Ovary (tissue), 9 donors: ENCODE data around the gene RPTOR. TPM values are rescaled to one million over a fixed set of nuclear protein-coding genes. Genes with fewer than 3 reads are reported as not detected.

ENCODE experiments used
- DNase-seq, 5 donors: peaks; one replicate each; pipeline ENCODE4 v3.0.0-alpha.2; 2019 to 2020
- H3K27ac ChIP-seq, 2 donors: fragments of 200-600 bp; one replicate each; pipeline versions ENCODE4 v1.5.1 to v1.8.0; 2019 to 2022
- H3K27me3 ChIP-seq: fragments of 200-600 bp; one replicate; pipeline ENCODE4 v1.8.0; 2022
- H3K36me3 ChIP-seq: fragments of 200-600 bp; sonication (generic); one replicate; pipeline ENCODE4 v1.5.1; 2019
- H3K4me1 ChIP-seq: one replicate; pipeline ENCODE4 v1.8.1; 2013; ENCODE audit warnings: mild to moderate bottlenecking, moderate library complexity; ENCODE audit not compliant: insufficient read depth
- H3K4me3 ChIP-seq: fragments of 200-600 bp; sonication (generic); one replicate; pipeline ENCODE4 v1.5.1; 2017
- H3K9me3 ChIP-seq, 2 donors: fragments of 200-600 bp in 1 of 2; sonication (generic) in 1 of 2; one replicate each; pipeline versions ENCODE4 v1.5.1 to v1.8.1; 2013 to 2019; ENCODE audit warnings: mild to moderate bottlenecking in 1 of 2, moderate library complexity in 1 of 2
- CTCF ChIP-seq, 3 donors: fragments of 450-650 bp in 2 of 3; fragments of 200-600 bp in 1 of 3; IDR thresholded peaks; one replicate each; pipeline versions ENCODE4 v1.5.1 to v1.8.0; 2016 to 2022; ENCODE audit warnings: antibody characterized with exemption in 3 of 3, mild to moderate bottlenecking in 1 of 3
- EP300 ChIP-seq: sonication (generic); formaldehyde crosslinking; IDR thresholded peaks from one replicate; pipeline ENCODE4 v1.6.1; 2017; ENCODE audit warnings: antibody characterized with exemption
- POLR2A ChIP-seq: fragments of 450-650 bp; IDR thresholded peaks from one replicate; pipeline ENCODE4 v1.6.1; 2017; ENCODE audit warnings: antibody characterized with exemption, mild to moderate bottlenecking, moderate library complexity
- WGBS, 3 donors: extraction: QIAGEN DNeasy Blood & Tissue Kit in 1 of 3; methylation state at CpG; one replicate each; pipeline versions ENCODE4 v1.1.5 to v1.1.7; 2013 to 2017; 5-methylcytosine and 5-hydroxymethylcytosine counted together
- intact Hi-C, 4 donors: fragments of 100-400 bp; cut with DNase I; formaldehyde crosslinking; loops; one replicate each; pipeline versions ENCODE4 v1.11.0 to v1.15.1; 2022 to 2023
- polyA plus RNA-seq, 2 donors: library from polyadenylated mRNA; stranded (reverse); fragments of 200-250 nt in 1 of 2; fragments of 350-450 nt in 1 of 2; fragmentation: Illumina TruSeq in 1 of 2; extraction: RNeasy Lipid Tissue Mini Kit (QIAGEN cat#74804) in 1 of 2; gene quantifications; one replicate each; pipeline ENCODE4 v1.2.3, GENCODE V29; 2013 to 2014
- total RNA-seq, 7 donors: library from RNA; depleted of rRNA in 2 of 7; stranded (reverse); fragments of >200 nt in 2 of 7; fragmentation: NEBNext Ultra II Directional in 3 of 7; extraction: Animal tissue kit (Norgen Biotek cat#: 25700) in 3 of 7; gene quantifications; one replicate each; pipeline versions ENCODE4 v1.1.0 to v1.2.4, GENCODE V29; 2016 to 2023
- donor health status: DM: no; HTN: no; CAD: no; lungs with moderate emphysema.
- donor health status: DM: no; HTN: no; CAD: no.
- donor health status: Bipolar disorder and iron deficiency.
- donor health status: DM: yes; HTN: yes; CAD: no.
- donor health status: DM: no; HTN: no; CAD: no.
- donor health status: DM: yes; HTN: yes; CAD: no.

Gene RPTOR
- total and polyA plus RNA-seq, 9 donors, result 11.1 to 41.9 (median 27.9) TPM

DNA sequence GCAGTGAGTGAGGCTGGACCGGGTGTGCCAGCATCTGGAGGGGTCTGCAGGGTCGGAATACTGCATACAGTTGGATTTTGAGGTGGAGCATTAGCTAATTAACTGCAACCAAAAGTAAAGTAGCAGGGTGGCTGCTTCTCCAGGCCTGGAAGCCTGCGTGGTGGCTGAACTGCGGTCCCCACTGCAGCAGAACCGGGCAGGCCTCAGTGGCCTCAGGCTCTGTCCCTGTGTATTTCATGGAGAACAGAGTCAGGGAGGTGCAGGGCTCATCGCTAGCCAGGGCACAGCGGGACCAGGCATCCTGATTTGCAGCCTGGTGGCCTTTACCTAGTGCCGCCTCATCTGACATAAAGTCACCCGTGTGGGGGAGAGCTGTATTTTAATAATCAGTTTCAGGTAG is 131.9 kb downstream of the RPTOR start:
- DNase-seq, result no peak
- Histone ChIP-seq H3K27ac (no peak overlapping the region), H3K4me3 (no peak overlapping the region), H3K36me3 (no peaks in the 10 kb centered on the region), H3K9me3 (no peaks in the 10 kb centered on the region), H3K4me1 (peaks cover 5% of the 10 kb centered on the region), H3K27me3 (no peaks in the 10 kb centered on the region)
- intact Hi-C loops, result no loop called here
- no peak for TF ChIP-seq POLR2A
- TF ChIP-seq CTCF (IDR thresholded peaks at IDR 0.05), result no peak
- TF ChIP-seq EP300, result no peak
- WGBS, 3 donors, result 86 to 94% (median 91%) methylated on average over 9 of the region's 9 CpGs

GRCh38 chr17:80677214-80677756 is 132.6 kb downstream of the RPTOR start:
- no peaks in the 10 kb centered on the region for H3K27me3 ChIP-seq
- H3K9me3 ChIP-seq, result no peaks in the 10 kb centered on the region
- no peaks in the 10 kb centered on the region for H3K36me3 ChIP-seq
- H3K4me1 ChIP-seq, result peaks cover 5% of the 10 kb centered on the region
- DNase-seq, result no peak
- 65 to 79% (median 75%) methylated on average over 3 of the region's 3 CpGs for WGBS, 3 donors
- no peak overlapping the region for H3K27ac ChIP-seq
- no peak for TF ChIP-seq CTCF (IDR thresholded peaks at IDR 0.05)
- no peak for TF ChIP-seq EP300
- TF ChIP-seq POLR2A, result no peak
- intact Hi-C loops, result no loop called here
- H3K4me3 ChIP-seq, result no peak overlapping the region

DNA sequence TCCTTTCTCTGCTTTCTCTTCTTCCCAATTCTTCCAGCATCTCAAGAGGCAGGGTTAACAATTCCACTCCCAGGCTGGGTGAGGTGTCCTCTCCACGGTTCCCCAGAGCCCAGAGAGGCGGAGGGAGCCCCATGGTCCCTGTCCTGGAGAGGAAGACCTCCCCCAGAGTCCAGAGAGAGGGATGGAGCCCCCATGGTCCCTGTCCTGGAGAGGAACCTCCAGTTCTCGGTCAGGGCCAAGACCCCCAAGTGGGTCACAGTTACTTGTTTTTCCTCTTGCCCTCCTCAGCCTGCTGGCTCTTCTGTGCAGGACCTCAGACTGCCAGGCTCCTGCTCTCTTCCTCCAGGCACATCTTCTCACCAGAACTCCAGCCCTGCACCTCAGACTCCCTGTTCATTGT is 135.2 kb downstream of the RPTOR start:
- no peaks in the 10 kb centered on the region for H3K9me3 ChIP-seq
- no peak for TF ChIP-seq CTCF (IDR thresholded peaks at IDR 0.05)
- no peak for TF ChIP-seq EP300
- no peak for TF ChIP-seq POLR2A
- intact Hi-C loops, result no loop called here
- peaks cover 5% of the 10 kb centered on the region for H3K4me1 ChIP-seq
- DNase-seq, result no peak
- H3K36me3 ChIP-seq, result no peaks in the 10 kb centered on the region
- WGBS, 3 donors, result 77 to 86% (median 81%) methylated on average over 3 of the region's 3 CpGs
- no peak overlapping the region for H3K27ac ChIP-seq
- H3K27me3 ChIP-seq, result no peaks in the 10 kb centered on the region
- H3K4me3 ChIP-seq, result no peak overlapping the region

- WGBS, 3 donors, result 97 to 99% (median 98%) methylated on average over 18 of the region's 18 CpGs
- Histone ChIP-seq H3K36me3 (no peaks in the 10 kb centered on the region), H3K27me3 (no peaks in the 10 kb centered on the region), H3K9me3 (no peaks in the 10 kb centered on the region), H3K27ac (no peak overlapping the region), H3K4me3 (no peak overlapping the region), H3K4me1 (no peaks in the 10 kb centered on the region)
- intact Hi-C loops, result no loop called here
- no peak for DNase-seq
- TF ChIP-seq POLR2A (no peak), CTCF (IDR thresholded peaks at IDR 0.05) (no peak), EP300 (no peak)
Measured at GRCh38 chr17:80681215-80681614, 136.6 kb downstream of the RPTOR start.
